Measurements from ENCODE around the gene MYOD1.

Gene MYOD1

DNA sequence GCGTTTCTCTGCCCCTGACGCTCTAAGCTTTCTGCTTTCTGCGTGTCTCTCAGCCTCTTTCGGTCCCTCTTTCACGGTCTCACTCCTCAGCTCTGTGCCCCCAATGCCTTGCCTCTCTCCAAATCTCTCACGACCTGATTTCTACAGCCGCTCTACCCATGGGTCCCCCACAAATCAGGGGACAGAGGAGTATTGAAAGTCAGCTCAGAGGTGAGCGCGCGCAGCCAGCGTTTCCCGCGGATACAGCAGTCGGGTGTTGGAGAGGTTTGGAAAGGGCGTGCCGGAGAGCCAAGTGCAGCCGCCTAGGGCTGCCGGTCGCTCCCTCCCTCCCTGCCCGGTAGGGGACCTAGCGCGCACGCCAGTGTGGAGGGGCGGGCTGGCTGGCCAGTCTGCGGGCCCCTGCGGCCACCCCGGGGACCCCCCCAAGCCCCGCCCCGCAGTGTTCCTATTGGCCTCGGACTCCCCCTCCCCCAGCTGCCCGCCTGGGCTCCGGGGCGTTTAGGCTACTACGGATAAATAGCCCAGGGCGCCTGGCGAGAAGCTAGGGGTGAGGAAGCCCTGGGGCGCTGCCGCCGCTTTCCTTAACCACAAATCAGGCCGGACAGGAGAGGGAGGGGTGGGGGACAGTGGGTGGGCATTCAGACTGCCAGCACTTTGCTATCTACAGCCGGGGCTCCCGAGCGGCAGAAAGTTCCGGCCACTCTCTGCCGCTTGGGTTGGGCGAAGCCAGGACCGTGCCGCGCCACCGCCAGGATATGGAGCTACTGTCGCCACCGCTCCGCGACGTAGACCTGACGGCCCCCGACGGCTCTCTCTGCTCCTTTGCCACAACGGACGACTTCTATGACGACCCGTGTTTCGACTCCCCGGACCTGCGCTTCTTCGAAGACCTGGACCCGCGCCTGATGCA lies at the start of gene MYOD1:
Gene MYOD1, plus strand, starts transcription at position 544 of the 910 bp plus-strand sequence. Its CDS starts 212 bp downstream, at position 756.
- FAIRE-seq = no peak

DNA sequence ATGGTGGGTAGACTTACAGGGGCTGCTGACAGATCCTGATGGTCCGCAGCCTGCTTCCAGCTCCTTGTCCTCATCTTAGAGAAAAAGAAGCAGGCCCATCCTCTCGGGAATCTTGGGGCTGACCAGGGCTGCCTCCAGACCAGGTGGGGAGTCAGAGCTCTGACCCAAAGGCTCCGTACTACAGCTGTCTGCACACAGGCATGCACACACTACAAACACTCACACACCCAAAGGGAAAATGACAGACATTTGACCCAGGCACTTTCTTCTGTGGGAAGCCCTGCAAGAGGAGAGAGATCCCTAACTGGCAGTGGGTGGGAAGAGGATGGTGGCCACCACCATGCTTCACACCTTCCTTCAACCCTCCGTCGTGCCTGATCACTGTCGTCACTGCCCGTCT lies 46.9 kb upstream of the MYOD1 start:
- no peak for FAIRE-seq

DNA sequence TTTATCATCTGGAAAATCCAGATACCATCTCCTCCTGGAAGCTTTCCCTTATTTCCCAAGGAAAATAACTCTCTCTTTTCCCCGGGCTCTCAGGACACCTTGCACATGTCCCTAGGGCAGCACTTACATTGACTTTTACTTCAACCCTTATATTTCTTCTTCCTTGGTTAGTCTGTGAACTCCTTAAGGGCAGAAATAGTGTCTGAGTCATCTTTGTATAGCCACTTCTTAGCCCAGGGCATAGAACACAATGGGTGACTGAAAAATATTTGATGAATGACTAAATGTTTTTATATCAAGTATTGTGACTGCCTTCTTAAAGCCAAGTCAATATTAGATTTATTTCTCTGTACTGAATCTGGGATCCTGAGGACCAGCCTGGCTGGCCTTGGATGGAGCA lies 45.4 kb upstream of the MYOD1 start:
- FAIRE-seq = no peak

DNA sequence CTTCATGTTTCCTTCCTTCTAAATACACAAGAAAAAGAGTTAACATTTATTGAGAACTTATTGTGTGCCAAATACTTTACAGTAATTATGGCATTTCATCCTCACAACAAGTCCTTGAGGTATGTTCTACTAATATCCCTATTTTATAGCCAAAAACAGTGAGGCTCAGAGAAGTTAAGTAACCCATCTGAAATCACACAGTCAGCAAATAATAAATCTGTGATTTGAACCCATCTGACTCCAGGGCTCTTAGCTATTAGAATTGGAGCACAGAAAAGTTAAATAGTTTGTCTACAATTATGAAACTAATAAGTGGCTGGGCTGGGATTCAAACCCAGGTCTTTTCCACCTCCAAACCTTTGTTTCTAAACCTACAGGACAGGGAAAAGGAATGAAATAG lies 36.5 kb upstream of the MYOD1 start:
- no peak for FAIRE-seq

DNA sequence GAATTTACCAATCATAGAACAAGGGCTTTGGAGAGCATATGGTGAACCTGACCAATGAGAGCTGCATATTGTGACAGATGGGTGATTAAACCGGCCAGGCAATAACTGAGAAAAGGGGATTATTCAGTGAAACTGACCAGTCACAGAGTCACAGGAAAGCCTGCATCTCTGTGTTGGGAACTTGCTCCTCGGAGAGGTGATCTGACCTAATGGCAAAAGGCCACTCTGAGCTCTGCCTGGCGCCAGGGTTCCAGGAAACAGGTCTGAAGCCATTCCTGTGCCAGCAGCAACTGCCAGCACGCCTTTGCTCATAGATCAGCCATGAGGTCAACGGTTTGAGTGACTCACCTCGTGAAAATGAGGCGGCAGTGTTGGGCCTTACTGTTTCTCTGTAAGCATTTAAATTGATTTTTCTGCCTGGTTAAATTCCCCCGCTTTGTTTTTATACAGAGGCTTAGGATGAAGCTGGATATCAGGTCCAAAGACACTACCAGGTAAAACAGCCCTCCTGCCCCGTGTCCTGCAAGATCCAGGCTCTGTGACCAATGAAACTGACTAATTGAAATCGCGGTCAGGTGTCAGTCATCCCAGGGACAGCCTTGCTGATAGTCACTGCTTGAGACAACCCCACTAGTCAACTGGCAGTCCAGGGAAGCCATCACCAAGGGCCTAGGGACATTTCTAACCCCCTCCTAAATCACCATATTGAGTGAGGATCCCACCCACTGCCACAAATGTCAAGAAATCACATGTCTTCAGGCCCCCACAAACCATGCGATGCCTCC lies 35.8 kb upstream of the MYOD1 start:
- FAIRE-seq = no peak

DNA sequence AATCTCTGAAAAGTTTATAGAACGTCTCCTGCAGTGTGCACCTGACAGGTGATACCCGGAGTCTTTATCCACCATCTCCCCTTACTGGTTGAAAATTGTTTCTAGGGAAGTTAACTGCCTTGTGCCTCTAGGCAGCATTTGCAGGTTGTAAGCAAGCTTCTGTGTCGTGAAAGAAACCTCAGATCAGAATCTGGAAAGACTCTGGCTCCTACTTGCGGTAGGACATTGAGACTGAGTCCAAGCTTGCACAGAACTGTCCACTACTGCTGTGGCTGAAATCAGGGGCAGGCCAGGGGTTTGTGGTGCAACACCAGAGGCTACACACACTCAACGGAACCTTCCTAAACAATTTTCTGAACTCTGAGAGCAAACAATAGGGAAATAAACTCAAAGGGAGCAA lies 34.8 kb upstream of the MYOD1 start:
- FAIRE-seq = no peak

DNA sequence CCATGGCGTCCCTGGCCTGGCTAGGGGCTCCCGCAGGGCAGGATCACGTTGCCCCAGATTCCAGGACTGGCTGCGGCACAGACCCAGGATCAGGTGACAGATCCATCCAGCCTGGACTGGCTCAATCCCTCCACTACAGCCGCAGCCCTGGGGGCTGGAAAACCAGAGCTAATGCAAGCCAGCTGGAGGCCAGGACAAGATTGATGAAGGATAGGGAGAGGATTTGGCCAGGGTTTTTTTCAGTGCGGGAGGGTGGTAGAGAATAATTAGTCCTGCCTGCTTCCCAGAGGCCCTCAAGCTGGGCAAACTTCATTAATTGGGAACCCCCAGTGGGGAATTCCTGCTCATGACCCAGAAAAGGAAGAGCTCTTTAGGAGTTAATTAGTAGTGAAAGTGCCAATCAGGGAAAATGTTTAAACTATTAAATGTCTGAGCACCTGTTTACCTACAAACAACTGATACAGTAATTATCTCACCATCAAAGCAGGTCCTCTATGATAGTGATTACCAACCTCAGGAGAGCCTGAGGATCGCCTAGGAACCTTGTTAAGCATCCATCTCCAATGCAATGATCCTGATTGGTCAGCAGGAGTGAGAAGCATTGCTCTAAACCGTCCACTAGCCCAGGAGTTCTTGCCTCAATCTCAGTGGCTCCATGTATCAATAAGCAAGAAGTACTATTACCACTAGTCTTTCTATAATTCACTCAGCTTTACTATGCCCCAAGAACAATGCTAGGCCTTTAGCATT lies 33.0 kb upstream of the MYOD1 start:
- FAIRE-seq = no peak

DNA sequence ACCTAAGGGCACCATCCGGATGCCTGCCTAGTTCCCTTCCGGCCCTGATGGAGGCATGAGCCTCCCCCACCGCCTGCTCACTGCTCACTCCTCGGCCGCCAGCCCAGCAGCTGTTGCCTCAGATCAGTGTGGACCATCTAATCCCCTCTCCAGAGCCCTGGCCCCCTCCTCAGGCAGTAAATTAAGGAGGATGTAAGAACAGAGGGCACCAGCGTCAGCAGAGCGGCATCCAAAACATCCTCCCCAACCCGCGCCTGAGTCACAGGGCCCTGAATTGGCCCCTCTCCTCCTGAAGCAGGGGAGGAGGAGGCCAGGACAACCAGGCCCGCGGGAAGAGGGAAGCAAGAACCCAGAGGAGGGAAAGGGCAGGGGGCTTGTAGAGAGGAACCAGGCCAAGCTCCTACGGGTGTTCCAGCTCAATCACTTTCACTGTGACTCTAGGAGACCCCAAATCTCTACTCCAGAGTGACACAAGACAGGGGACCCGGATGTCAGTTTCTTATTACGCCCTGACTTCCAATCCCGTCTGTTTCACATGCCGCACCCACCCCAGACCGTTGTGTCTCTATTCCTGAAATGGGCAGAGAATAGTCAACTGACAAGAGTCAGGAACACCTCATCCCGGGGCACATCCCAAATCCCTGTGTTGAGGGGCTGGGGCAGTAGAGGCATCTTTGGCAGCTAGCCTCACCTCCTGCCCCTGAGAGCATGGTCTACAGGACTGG lies 31.3 kb upstream of the MYOD1 start:
- no peak for FAIRE-seq

DNA sequence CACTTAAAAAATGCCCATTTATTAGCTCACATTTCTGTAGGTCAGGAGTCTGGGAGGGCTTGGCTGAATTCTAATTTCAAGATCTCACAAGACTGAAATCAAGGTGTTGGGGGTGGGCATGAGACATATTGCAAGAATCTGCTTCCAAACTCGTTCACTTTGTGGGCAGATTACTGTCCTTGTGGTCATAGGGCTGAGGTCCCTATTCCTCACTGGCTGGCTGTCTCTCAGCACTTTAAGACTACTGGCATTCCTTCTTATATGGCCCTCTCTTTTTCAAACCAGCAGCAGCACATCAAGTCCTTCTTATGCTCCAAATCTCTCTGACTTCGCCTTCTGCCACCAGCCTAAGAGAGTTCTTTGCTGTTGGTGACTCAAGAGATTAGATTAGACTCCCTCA lies 27.8 kb upstream of the MYOD1 start:
- FAIRE-seq = no peak

DNA sequence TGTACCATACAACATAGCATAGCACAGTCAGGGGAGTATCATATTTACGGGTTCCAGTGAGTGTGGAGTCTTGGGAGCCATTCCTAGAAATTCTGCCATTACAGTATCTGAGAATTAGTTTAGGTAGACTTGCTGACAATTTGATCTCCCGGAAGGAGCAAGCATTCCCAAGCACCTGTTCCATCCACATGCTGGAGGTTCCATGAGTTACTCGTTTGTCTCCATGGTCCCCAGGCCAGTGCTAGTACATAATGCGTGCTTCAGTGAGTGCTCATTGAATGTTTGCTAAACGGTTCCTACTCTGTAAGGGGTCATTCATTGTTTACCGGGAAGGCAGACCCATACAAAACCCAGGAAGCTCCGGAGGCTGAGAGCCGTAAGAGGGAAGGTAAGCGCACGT lies 27.4 kb upstream of the MYOD1 start:
- no peak for FAIRE-seq

DNA sequence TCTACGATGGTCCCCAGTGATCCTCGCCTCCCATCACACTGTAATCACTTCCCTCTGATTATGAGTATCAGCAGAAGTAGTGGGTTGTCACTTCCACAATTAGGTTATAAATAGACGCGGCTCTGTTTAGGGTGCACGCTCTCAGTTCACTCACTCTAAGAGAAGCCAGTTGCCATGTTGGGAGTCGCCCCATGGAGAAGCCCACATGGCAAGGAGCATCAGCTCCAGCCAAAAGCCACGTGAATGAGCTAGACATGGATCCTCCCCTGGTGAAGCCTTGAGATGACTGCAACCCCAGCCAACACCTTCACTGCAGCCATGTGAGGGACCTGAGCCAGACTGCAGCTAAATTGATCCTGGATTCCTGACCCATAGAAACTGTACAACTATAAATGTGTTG lies 26.4 kb upstream of the MYOD1 start:
- FAIRE-seq = no peak

DNA sequence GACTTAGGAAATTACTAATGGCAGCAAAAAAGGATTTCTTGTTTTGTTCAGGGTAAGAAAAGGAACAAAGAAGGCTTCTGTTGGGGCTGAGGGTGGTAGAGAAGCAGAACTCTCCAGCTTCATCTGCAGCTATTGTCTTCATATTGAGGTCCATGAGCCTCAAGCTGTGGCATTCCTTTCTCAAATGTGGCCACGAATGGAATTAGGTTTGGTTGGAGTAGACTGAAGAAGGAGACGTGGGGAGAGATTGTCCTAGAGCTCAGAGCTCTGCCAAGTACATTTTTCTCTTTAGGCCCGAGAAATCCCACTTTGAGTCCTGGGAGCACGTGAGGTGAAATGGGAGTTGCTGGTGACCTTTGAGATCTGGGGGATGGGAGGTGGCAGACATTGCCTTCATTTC lies 25.8 kb upstream of the MYOD1 start:
- no peak for FAIRE-seq

DNA sequence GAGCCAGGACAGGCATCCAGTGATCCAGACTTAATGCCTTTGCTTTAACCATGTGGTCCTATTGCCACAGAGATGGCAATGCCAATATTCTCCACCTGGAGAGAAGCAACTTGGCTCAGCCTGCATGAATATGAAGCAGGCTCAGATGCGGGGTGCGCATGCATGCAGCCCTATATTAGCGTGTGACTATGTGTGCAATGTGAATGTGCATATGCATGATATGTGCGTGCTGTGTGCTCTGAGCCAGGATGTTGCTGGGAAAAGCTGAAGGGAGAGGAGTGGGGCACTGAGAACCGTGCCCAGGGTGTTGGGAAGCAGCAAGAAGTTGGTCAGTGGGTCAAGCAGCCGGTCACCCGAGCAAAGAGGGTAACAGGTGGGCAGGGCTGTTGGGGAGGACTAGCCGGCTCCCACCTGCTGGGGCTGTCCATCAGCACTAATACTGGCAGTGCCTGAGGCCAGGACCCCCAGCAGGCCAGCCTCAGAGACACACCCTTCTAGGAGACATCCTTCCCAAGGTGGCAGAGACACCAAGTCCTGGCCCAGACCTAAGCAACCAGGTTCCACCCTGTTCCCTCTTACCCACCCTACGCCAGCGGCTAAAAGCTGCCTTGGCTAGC lies 24.8 kb upstream of the MYOD1 start:
- FAIRE-seq = no peak

DNA sequence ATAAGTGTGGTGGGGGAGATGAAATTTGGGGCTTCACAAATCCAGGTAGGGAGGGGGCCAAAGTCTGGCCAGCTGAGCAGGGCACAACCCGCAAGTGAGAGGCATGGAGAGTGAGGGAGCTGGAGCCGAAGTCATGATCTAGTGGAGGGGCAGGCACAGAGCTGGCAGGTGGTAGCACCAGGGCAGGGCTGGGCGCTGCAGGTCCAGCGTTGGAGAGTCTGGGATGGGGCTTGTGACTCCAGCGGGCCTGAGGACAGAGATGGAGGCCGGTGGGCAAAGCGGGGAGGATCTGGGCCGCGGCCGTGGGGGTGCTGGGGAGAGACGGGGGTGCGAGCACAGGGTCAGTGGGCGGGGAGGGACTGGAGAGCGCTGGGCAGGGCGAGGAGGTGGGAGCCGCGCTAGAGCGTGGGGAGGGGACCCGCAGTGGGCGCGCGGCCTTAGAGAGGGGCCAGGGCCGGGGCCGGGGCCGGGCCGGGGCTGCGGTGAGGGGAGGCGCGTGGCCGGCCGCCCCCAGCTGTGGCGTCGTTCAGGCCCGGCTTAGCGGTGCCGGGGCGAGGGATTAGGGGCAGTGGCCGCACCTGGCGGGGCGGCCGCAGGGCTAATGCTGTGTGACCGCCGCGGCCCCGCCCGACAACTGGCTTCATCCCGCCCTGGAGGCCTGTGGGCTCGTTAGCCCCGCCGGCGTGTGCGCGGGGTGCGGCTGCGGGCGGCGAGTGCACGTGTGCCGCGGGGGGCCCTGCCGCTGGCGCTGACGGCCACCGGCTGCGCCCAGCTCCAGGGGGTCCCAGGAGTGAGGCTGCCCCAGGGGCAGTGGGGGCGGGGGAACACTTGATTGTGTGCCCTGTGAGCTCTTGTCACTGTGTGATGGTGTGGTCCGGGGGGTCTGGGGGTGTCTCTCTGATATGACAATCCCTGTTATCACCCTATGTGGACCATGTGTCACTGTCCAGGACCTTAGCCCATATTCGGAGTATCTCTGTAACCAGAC lies 23.6 kb upstream of the MYOD1 start:
- no peak for FAIRE-seq

DNA sequence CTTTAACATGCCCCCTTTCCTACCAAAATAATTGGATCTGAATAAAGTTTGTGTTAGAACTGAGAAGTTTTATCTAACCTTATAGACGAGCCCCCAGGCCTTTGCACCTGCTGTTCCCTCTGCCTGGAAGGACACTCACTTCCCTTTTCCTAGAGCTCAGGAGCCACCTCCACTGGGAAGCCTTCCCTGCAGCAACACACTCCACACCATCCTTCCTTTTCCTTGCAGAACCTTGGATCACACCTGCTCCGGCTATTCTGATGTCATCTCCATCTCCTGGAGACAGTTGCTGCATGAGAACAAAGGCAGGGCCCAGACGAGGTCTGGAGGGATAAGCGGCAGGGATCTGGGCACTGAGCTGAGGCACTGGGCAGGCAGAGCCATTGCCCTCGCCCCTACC lies 22.6 kb upstream of the MYOD1 start:
- FAIRE-seq = no peak

DNA sequence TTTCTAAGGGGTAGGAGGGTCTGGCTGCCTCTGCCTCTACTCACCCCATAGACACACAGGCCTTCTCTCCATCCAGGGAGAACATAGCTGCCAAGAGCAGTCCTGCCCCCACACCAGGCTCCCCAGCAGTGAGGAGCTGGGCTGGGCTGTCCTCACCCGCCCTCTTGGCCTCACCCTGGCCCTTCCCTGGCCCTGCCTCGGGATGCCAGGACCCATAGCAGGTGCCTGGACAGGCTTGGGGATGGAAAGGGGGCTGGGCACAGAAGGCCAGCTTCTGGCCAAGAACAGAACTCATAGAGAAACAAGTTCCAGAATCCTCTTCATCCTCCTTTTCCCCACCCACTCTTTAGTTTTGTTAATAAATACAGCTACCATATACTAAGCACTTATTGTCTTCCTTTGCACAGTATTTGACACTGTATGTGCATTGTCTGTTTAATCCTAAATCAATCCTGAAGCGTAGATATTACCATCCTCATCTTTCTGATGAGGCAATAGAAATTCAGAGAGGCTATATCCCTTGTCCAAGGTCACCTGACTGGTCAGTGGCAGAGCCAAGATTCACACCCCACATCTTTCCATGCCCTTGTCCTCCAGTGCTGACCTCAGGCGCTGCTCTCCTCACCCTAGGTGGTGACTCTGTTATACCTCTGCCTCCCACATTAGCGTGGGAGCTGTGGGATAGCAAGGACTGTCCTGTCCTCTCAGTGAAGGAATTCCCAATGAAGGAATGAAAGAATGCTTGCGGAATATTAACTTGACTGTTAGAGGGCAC lies 22.0 kb upstream of the MYOD1 start:
- FAIRE-seq = no peak

DNA sequence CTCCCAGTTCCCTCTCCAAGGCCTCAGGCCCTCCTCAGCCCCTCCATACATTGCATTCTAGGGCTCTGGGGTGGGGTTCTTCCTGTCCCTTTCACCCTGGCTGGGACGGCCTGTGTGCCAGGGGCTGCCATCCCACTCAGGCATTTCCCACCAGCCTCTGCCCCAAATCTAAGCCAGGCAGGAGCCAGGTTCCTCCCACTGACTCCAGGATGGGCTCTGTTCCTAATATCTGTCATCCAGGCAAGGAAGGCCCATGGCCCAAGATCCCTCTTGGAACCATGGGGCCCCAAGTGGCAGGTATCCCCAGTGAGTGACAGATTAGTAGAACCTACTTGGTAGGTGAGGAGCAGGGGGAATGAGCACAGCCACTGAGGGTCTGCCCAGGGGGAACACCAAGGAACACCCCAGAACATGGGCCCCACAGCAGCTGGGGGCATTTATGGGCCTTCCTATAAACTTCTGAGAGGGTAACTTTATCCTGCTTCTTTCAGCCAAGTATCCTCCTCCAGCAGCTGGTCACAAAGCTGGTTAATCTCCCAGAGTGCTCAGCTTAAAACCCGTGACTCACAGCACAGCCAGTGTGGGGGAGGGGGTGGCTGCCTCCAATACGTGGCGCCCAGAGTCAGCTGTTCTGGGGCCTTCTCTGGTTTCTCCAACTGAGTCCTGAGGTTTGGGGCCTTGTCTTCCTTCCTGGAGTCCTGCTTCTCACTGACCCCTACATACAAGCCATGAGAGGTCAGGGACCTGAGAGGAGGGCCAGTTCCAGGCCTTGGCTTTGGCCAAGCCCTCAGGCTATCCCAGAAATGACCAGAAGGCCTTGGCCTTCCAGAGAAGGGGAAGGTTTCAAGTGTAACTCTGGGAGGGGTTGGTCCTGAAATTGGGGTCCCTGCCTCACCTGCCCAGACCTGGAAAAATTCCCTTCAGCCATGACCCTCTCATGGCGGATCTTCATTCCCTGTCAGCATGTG lies 19.9 kb upstream of the MYOD1 start:
- FAIRE-seq = no peak

DNA sequence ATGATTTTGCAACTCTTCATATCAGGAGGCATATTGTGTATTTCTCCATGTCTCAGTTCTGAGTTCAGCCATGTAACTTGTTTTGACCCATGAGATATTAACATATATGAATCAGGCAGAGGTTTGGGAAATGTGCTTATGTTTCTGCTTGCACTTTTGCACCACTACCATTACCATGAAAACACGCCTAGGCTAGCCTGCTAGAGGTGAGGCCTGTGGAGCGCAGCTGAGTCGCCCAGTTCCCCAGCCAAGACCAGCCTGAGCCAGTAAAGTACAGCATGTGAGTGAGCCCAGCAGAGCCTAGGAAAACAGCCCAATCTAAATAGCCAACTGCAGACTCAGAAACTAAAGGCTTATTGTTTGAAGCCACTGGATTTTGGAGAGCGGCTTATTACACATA lies 18.4 kb upstream of the MYOD1 start:
- no peak for FAIRE-seq

DNA sequence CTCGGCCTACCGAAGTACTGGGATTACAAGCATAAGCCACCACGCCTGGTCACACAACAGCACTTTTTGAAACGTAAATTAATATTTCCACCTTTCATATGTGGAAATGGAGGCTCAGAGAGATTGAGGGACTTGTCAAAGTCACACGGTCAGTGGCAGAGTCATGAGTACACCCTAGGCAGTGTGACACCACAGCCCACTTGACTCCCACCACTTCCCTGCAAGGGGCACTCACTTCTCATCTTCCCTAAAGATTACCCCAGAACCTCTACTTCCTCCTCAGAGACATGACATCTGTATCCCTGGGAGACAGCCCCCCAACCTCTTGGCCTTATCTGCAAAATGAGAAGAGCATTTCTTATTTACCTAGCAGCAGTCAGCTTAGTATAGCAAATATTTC lies 16.5 kb upstream of the MYOD1 start:
- no peak for FAIRE-seq

Measured in A204.1 (cell line).